ENCODE data around the gene MEAK7.

MEAK7 gene

GRCh38 chr16:84462296-84463210 is 41.9 kb downstream of the MEAK7 start:
- no peak for DNase-seq

DNA sequence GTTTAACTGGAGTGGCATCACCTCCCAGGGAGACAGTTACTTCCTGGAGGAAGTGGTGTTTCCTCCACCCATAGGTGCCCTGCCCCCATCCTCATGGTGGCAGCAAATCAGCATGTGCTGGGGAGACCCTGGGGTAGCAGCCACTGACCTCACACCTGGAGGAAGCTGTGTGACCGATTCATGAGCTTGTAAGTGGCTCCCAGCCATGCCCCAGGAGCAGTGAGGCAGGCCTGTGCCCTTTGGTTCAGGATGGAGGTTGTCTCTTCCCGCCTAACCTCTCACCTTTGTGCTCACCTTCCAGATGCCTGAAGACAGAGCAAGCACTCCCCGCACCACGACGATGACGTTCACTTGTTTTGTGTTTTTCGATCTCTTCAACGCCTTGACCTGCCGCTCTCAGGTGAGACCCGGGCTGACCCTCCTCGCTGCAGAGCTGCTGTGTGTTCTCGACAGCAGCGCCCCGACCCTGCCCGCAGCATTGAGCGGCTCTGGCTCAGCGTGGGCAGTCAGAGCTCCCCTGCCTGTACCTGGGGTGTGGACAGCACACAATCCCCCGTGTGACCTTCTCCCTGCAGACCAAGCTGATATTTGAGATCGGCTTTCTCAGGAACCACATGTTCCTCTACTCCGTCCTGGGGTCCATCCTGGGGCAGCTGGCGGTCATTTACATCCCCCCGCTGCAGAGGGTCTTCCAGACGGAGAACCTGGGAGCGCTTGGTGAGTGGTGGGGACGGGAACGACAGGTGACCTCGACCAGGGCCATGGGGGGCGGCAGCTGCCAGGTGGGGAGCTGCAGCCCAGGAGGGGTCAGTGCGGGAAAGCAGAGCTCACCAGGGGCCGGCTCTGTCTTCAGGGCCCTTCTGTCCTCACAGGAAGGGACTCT is 42.8 kb downstream of the MEAK7 start:
- no peak for DNase-seq

DNA sequence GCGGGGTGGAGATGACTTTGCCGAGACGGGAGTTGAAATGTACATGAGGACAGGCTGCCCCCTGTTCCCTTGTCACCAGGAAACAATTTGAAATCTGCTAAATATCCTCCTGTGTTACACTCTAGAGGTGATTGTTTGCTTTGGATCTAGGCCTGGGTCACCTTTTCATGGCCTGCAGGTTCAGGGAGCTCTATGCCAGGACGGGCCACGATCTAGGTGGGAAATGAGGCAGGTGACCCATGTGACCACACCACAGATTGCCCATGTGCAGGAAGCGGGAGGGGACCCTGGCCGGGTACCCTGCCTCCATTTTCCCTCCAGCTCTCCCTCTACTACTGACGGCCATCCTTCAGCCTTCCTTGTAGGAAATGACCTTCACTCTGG is 43.4 kb downstream of the MEAK7 start:
- no peak for DNase-seq

DNA sequence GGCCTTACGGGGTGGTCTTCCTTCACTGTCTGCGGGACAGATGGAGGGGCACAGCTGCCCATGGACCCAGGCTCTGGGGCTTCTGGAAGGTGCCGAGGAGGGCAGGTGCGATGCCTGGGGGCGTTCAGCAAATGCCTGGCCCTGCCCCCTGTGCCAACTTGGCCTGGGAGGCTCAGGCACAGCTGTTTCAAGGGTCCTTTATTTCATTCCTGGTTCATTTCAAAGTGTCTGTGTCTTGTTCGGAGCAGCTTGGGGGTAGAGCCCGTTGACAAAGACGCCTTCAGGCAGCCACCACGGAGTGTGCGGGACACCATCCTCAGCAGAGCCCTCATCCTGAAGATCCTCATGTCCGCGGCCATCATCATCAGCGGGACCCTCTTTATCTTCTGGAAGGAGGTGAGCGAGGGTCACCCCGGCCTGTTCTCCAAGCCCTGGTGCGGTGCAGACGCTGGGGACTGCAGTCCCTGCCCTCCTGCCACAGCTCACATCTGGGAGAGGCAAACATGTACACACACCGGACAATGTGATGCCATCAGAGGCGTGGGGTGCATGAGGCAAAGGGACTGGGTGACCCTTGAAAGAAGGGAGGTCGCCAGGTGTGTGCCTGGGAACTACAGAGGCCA is 43.9 kb downstream of the MEAK7 start:
- DNase-seq: no peak

DNA sequence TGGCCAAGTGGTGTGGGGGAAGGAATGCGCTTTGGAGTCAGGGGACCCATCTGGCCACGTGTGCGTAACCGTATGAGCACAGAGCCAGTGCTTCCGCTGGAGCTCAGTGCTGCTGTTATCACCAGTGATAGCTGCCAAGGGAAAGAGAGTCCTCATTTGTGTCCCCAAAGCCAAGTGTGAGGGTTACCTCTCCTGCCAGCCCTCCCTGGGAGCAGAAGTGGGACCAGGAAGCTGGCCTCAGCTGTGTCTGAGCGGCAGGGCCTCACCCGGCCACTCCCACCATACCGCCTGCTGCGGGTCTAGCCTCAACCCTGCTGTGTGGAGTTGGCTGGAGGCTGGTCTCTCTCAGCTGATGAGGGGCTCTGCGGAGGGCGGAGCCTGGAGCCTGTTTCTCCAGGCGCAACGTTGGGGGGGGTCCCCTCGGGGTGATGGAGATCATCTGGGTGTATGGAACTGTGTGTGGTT is 44.5 kb downstream of the MEAK7 start:
- no peak for DNase-seq

DNA sequence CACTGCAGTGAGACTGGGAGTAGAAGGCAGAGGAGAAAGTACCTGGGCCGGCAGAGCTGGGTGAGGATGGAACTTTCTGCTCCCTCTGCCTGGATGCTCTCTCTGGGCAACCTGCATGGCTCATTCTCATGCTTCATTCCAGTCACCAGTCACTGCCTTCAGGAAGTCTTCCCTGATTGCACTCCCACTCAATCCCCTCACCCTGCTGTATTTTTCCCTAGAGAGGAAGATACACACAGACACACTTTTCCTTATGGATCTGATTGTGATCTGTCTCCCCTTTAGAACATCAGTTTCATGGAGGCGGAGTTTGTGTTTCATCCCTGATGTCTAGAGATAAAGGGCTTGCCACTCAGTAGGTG is 44.9 kb downstream of the MEAK7 start:
- DNase-seq: no peak

DNA sequence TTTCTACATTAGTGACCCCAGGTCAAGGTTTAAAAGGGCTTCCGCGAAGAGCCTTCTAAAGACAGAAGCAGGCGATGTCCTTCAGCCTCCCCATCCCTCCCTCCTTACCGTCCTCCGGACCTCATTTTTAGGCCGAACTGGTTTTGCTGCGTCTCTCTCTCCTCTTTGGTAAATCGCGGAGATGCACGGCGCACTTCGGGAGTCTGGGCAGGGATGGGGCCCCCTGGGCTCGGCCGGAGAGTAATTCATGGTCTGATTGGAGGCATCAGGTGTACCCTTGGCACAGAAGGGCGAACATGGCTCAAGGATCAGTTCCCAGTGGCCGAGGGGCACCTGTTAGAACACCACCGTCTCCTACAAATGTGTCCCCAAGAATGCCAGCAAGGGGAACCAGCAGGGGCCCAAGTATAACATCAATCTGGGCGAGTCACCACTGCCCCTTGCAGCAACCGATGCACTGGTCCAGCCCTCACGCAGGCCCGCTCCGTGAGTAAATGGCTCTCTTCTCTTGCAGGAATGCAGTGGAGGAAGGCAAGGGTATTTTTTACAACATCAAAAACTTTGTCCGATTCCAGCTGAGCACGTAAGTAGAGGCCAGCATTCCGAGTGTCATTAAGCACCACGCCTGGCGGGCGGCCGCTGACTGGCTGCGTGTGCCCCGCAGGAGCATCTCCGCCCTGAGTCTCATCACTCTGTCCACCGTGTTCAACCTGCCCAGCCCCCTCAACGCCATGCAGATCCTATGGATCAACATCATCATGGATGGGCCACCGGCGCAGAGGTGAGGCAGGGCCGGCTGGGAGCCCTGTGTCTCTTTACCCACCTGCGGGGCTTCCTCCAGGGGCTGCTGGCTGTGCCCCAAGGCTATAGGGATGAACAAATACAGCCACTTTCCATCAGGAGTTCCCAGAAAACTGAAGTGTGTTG is 45.6 kb downstream of the MEAK7 start:
- no peak for DNase-seq

- no peak for DNase-seq
Observed at GRCh38 chr16:84455031-84455430, 49.4 kb downstream of the MEAK7 start.
